Liver (tissue), 9 donors: ENCODE results near the gene CACHD1. TPM values are rescaled to one million over a fixed set of nuclear protein-coding genes. Genes with fewer than 3 reads are reported as not detected.

Experiments used
- DNase-seq: peaks from one replicate; pipeline ENCODE4 v3.0.0-alpha.2; 2017; ENCODE audit warnings: low spot score
- H3K27ac ChIP-seq, 2 donors: one replicate each; pipeline ENCODE4 v1.7.0; 2013; ENCODE audit warnings: inconsistent platforms in 2 of 2, low read length in 2 of 2, control low read depth in 1 of 2, low read depth in 1 of 2, mild to moderate bottlenecking in 1 of 2
- H3K27me3 ChIP-seq, 4 donors: one replicate each; pipeline versions ENCODE4 v1.6.1 to v1.7.0; 2013; ENCODE audit warnings: low read length in 3 of 4, inconsistent platforms in 1 of 4, mild to moderate bottlenecking in 1 of 4, moderate library complexity in 1 of 4; ENCODE audit not compliant: control insufficient read depth in 4 of 4, insufficient read depth in 4 of 4
- H3K36me3 ChIP-seq, 4 donors: one replicate each; pipeline versions ENCODE4 v1.6.1 to v1.7.0; 2013; ENCODE audit warnings: low read length in 3 of 4, mild to moderate bottlenecking in 3 of 4, low read depth in 1 of 4, moderate library complexity in 1 of 4; ENCODE audit not compliant: control insufficient read depth in 4 of 4, insufficient read depth in 3 of 4
- H3K4me1 ChIP-seq, 4 donors: one replicate each; pipeline versions ENCODE4 v1.6.1 to v1.7.0; 2013; ENCODE audit warnings: low read length in 3 of 4, mild to moderate bottlenecking in 3 of 4, moderate library complexity in 1 of 4; ENCODE audit not compliant: control insufficient read depth in 4 of 4, insufficient read depth in 4 of 4
- H3K4me3 ChIP-seq, 3 donors: one replicate each; pipeline versions ENCODE4 v1.6.1 to v1.7.0; 2013; ENCODE audit warnings: low read length in 3 of 3, control low read depth in 1 of 3, low read depth in 1 of 3, mild to moderate bottlenecking in 1 of 3
- H3K9ac ChIP-seq, 2 donors: one replicate each; pipeline ENCODE4 v1.7.0; 2013; ENCODE audit warnings: low read length in 2 of 2, mild to moderate bottlenecking in 2 of 2, moderate library complexity in 2 of 2, control low read depth in 1 of 2, low read depth in 1 of 2
- H3K9me3 ChIP-seq, 4 donors: one replicate each; pipeline versions ENCODE4 v1.6.1 to v1.7.0; 2013; ENCODE audit warnings: low read length in 3 of 4; ENCODE audit not compliant: control insufficient read depth in 4 of 4
- CTCF ChIP-seq: fragments of 150-350 bp; IDR thresholded peaks from 2 replicates; pipeline ENCODE4 v1.5.1; 2017; ENCODE audit warnings: improper control_type of control experiment, low read depth, low read length; ENCODE audit not compliant: missing input control
- EGR1 ChIP-seq, 2 donors: IDR thresholded peaks; 2 replicates each; pipeline ENCODE4 v1.6.1; 2016 to 2018; ENCODE audit warnings: antibody characterized with exemption in 2 of 2, low read depth in 2 of 2
- FOXA1 ChIP-seq: IDR thresholded peaks from 2 replicates; pipeline ENCODE4 v1.6.1; 2016; ENCODE audit warnings: antibody characterized with exemption
- GABPA ChIP-seq, 2 donors: IDR thresholded peaks in 1 of 2; conservative IDR thresholded peaks in 1 of 2; 2 replicates each; pipeline ENCODE4 v1.6.1; 2016; ENCODE audit warnings: antibody characterized with exemption in 2 of 2, mild to moderate bottlenecking in 1 of 2, moderate library complexity in 1 of 2
- HNF4A ChIP-seq, 2 donors: conservative IDR thresholded peaks; 2 replicates each; pipeline ENCODE4 v1.6.1; 2016; ENCODE audit warnings: antibody characterized with exemption in 2 of 2, mild to moderate bottlenecking in 2 of 2
- HNF4G ChIP-seq: IDR thresholded peaks from 2 replicates; pipeline ENCODE4 v1.6.1; 2016; ENCODE audit warnings: antibody characterized with exemption
- JUND ChIP-seq, 2 donors: IDR thresholded peaks; 2 replicates each; pipeline ENCODE4 v1.6.1; 2016; ENCODE audit warnings: antibody characterized with exemption in 2 of 2
- NR2F2 ChIP-seq: IDR thresholded peaks from 2 replicates; pipeline ENCODE4 v1.6.1; 2016; ENCODE audit warnings: antibody characterized with exemption
- RAD21 ChIP-seq, 2 donors: IDR thresholded peaks; 2 replicates each; pipeline ENCODE4 v1.6.1; 2016; ENCODE audit warnings: antibody characterized with exemption in 2 of 2, mild to moderate bottlenecking in 2 of 2
- RXRA ChIP-seq, 2 donors: IDR thresholded peaks; 2 replicates each; pipeline ENCODE4 v1.6.1; 2017 to 2018; ENCODE audit warnings: antibody characterized with exemption in 2 of 2, mild to moderate bottlenecking in 1 of 2
- SP1 ChIP-seq: IDR thresholded peaks from 2 replicates; pipeline ENCODE4 v1.6.1; 2018; ENCODE audit warnings: antibody characterized with exemption, mild to moderate bottlenecking
- TAF1 ChIP-seq: conservative IDR thresholded peaks from 2 replicates; pipeline ENCODE4 v1.6.1; 2016; ENCODE audit warnings: antibody characterized with exemption, mild to moderate bottlenecking
- YY1 ChIP-seq: IDR thresholded peaks from 2 replicates; pipeline ENCODE4 v1.6.1; 2016; ENCODE audit warnings: antibody characterized with exemption, mild to moderate bottlenecking
- WGBS: extraction: QIAGEN DNeasy Blood & Tissue Kit; methylation state at CpG from one replicate; pipeline ENCODE4 v1.1.7; 2013; 5-methylcytosine and 5-hydroxymethylcytosine counted together
- polyA plus RNA-seq, 2 donors: library from polyadenylated mRNA; stranded (reverse) in 1 of 2; unstranded in 1 of 2; fragments of 200-250 nt in 1 of 2; fragments of >200 nt in 1 of 2; fragmentation: Nextera tagmentation in 1 of 2; extraction: Ambion mirVana in 1 of 2; gene quantifications; one replicate each; pipeline versions ENCODE4 v1.2.1 to v1.2.3, GENCODE V29; 2013 to 2015
- total RNA-seq, 2 donors: library from RNA; depleted of rRNA; stranded (reverse); fragments of >200 nt; gene quantifications; one replicate each; pipeline ENCODE4 v1.2.3, GENCODE V29; 2014
- TF ChIP-seq, protein P1 (sequence below): IDR thresholded peaks from 2 replicates; pipeline ENCODE4 v1.6.1; 2016; ENCODE audit warnings: antibody characterized with exemption
- TF ChIP-seq, protein P2 (sequence below): IDR thresholded peaks from 2 replicates; pipeline ENCODE4 v1.6.1; 2016; ENCODE audit warnings: antibody characterized with exemption
- TF ChIP-seq, protein P3 (sequence below): IDR thresholded peaks from 2 replicates; pipeline ENCODE4 v1.6.1; 2016; ENCODE audit warnings: antibody characterized with exemption
- TF ChIP-seq, protein P4 (sequence below): IDR thresholded peaks from 2 replicates; pipeline ENCODE4 v1.6.1; 2016; ENCODE audit warnings: antibody characterized with exemption, mild to moderate bottlenecking
- donor health status: healthy.
- donor health status: healthy.
- donor health status: healthy.
- donor health status: healthy.
- donor health status: healthy.

CACHD1 gene
- total and polyA plus RNA-seq, 4 donors, result 0.68 to 4.2 (median 2.3) TPM

DNA sequence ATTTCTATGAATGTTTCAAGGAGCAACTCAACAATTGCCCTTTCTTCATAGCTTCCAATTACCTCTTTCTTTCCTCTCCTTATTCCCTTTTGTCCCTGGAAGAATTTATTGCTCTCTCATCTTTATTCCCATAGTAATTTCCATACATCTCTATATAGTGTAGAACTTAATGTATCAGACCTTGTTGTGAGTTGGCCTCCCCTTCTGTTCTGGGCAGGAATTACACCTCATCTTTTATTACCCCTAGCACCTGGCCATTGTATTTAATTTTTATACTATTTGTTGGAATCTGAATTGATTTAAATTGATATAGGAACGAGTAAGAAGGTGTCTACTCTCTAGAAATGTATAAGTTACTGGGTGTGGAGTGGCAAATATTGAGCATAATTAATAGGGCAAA is 114.5 kb downstream of the CACHD1 start:
- Histone ChIP-seq H3K9ac (no peak overlapping the region), H3K27me3 (no peaks in the 10 kb centered on the region), H3K27ac (no peak overlapping the region), H3K4me3 (no peak overlapping the region), H3K9me3 (no peaks in the 10 kb centered on the region), H3K4me1 (no peaks in the 10 kb centered on the region), H3K36me3 (no peaks in the 10 kb centered on the region)
- TF ChIP-seq SP1 (no peak), CTCF (peak; percentile 46), HNF4G (no peak), NR2F2 (no peak), YY1 (no peak), RAD21 (IDR thresholded peaks at IDR 0.05) (peak; percentile 67 to 72), HNF4A (conservative IDR thresholded peaks at IDR 0.05) (no peak), GABPA (IDR thresholded peaks at IDR 0.05 in 1 of 2, conservative IDR thresholded peaks at IDR 0.05 in 1 of 2) (no peak), EGR1 (IDR thresholded peaks at IDR 0.05; ENCODE audit: low read depth in 2 of 2) (no peak), FOXA1 (no peak)
- TF ChIP-seq, protein P1, sequence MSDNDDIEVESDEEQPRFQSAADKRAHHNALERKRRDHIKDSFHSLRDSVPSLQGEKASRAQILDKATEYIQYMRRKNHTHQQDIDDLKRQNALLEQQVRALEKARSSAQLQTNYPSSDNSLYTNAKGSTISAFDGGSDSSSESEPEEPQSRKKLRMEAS, result no peak
- TF ChIP-seq, protein P2, sequence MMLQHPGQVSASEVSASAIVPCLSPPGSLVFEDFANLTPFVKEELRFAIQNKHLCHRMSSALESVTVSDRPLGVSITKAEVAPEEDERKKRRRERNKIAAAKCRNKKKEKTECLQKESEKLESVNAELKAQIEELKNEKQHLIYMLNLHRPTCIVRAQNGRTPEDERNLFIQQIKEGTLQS, result no peak
- TF ChIP-seq, protein P3, sequence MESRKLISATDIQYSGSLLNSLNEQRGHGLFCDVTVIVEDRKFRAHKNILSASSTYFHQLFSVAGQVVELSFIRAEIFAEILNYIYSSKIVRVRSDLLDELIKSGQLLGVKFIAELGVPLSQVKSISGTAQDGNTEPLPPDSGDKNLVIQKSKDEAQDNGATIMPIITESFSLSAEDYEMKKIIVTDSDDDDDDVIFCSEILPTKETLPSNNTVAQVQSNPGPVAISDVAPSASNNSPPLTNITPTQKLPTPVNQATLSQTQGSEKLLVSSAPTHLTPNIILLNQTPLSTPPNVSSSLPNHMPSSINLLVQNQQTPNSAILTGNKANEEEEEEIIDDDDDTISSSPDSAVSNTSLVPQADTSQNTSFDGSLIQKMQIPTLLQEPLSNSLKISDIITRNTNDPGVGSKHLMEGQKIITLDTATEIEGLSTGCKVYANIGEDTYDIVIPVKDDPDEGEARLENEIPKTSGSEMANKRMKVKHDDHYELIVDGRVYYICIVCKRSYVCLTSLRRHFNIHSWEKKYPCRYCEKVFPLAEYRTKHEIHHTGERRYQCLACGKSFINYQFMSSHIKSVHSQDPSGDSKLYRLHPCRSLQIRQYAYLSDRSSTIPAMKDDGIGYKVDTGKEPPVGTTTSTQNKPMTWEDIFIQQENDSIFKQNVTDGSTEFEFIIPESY, result no peak
- TF ChIP-seq, protein P4, sequence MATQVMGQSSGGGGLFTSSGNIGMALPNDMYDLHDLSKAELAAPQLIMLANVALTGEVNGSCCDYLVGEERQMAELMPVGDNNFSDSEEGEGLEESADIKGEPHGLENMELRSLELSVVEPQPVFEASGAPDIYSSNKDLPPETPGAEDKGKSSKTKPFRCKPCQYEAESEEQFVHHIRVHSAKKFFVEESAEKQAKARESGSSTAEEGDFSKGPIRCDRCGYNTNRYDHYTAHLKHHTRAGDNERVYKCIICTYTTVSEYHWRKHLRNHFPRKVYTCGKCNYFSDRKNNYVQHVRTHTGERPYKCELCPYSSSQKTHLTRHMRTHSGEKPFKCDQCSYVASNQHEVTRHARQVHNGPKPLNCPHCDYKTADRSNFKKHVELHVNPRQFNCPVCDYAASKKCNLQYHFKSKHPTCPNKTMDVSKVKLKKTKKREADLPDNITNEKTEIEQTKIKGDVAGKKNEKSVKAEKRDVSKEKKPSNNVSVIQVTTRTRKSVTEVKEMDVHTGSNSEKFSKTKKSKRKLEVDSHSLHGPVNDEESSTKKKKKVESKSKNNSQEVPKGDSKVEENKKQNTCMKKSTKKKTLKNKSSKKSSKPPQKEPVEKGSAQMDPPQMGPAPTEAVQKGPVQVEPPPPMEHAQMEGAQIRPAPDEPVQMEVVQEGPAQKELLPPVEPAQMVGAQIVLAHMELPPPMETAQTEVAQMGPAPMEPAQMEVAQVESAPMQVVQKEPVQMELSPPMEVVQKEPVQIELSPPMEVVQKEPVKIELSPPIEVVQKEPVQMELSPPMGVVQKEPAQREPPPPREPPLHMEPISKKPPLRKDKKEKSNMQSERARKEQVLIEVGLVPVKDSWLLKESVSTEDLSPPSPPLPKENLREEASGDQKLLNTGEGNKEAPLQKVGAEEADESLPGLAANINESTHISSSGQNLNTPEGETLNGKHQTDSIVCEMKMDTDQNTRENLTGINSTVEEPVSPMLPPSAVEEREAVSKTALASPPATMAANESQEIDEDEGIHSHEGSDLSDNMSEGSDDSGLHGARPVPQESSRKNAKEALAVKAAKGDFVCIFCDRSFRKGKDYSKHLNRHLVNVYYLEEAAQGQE, result no peak
- DNase-seq, result no peak
- 75% methylated on average over 1 of the region's 1 CpG for WGBS

- no peaks in the 10 kb centered on the region for H3K36me3 ChIP-seq
- H3K4me1 ChIP-seq, result no peaks in the 10 kb centered on the region
- no peaks in the 10 kb centered on the region for H3K27me3 ChIP-seq
- no peak for DNase-seq
- no peaks in the 10 kb centered on the region for H3K9me3 ChIP-seq
- H3K4me3 ChIP-seq, result no peak overlapping the region
- TF ChIP-seq, protein P2, result no peak
- no peak for TF ChIP-seq HNF4A (conservative IDR thresholded peaks at IDR 0.05)
- no peak for TF ChIP-seq TAF1
- no peak for TF ChIP-seq EGR1 (IDR thresholded peaks at IDR 0.05; ENCODE audit: low read depth in 2 of 2)
- TF ChIP-seq, protein P3, result no peak
- TF ChIP-seq SP1, result no peak
- TF ChIP-seq RXRA (IDR thresholded peaks at IDR 0.05), result no peak
- TF ChIP-seq NR2F2, result no peak
- TF ChIP-seq GABPA (IDR thresholded peaks at IDR 0.05 in 1 of 2, conservative IDR thresholded peaks at IDR 0.05 in 1 of 2), result no peak
- no peak for TF ChIP-seq JUND (IDR thresholded peaks at IDR 0.05)
- H3K9ac ChIP-seq, result no peak overlapping the region
- H3K27ac ChIP-seq, result no peak overlapping the region
Measured at GRCh38 chr1:64588876-64589275, 118.9 kb downstream of the CACHD1 start.
